HepG2 (cell line): ENCODE measurements around the gene MEF2B. TPM values are rescaled to one million over a fixed set of nuclear protein-coding genes. Genes with fewer than 3 reads are reported as not detected.

Source experiments
- HDAC6 ChIP-seq: fragments of 200-600 bp; sonication (generic); IDR thresholded peaks from 2 replicates; pipeline ENCODE4 v1.7.0; 2017; ENCODE audit warnings: mild to moderate bottlenecking, antibody characterized with exemption, low read length, low read depth
- MBD4 ChIP-seq: IDR thresholded peaks from 2 replicates; pipeline ENCODE4 v1.6.1; 2012; ENCODE audit warnings: low read length, inconsistent platforms, borderline replicate concordance
- SAFB2 ChIP-seq: sonication (generic); formaldehyde crosslinking; IDR thresholded peaks from 2 replicates; pipeline ENCODE4 v1.5.1; 2020; ENCODE audit warnings: missing genetic modification reagents, low read depth, mild to moderate bottlenecking, borderline replicate concordance
- SRSF9 ChIP-seq: fragments of 200-400 bp; formaldehyde crosslinking; IDR thresholded peaks from 2 replicates; pipeline ENCODE4 v1.6.1; 2018; ENCODE audit warnings: borderline replicate concordance, mild to moderate bottlenecking, low read depth, low read length; ENCODE audit not compliant: insufficient read depth, poor library complexity, severe bottlenecking
- TFDP2 ChIP-seq: sonication (generic); formaldehyde crosslinking; IDR thresholded peaks from 2 replicates; pipeline ENCODE4 v1.4.0; 2020; ENCODE audit warnings: missing genetic modification reagents
- ZNF251 ChIP-seq: sonication (generic); formaldehyde crosslinking; IDR thresholded peaks from 2 replicates; pipeline ENCODE4 v1.9.0; 2021; ENCODE audit warnings: mild to moderate bottlenecking, missing genetic modification reagents
- ZNF292 ChIP-seq: sonication (generic); formaldehyde crosslinking; IDR thresholded peaks from 2 replicates; pipeline ENCODE4 v1.8.1; 2022; ENCODE audit warnings: mild to moderate bottlenecking, low read depth, missing genetic modification reagents, borderline replicate concordance
- ZNF382 ChIP-seq: sonication (generic); formaldehyde crosslinking; IDR thresholded peaks from 2 replicates; pipeline ENCODE4 v1.5.0; 2020; ENCODE audit warnings: missing genetic modification reagents, mild to moderate bottlenecking, borderline replicate concordance
- polyA plus RNA-seq, 8 experiments: library from polyadenylated mRNA; depleted of rRNA in 3 of 8; stranded (reverse) in 7 of 8; unstranded in 1 of 8; fragments of >200 nt; fragmentation: Illumina TruSeq in 4 of 8; extraction: Trizol in 4 of 8; gene quantifications; 2 replicates each; pipeline versions ENCODE4 v1.2.1 to v1.2.3, GENCODE V29; 2011 to 2016; ENCODE audit warnings: low read depth in 4 of 8, missing spikeins in 1 of 8, mixed read lengths in 1 of 8; ENCODE audit not compliant: insufficient read depth in 1 of 8
- total RNA-seq, 5 experiments: library from RNA; depleted of rRNA; stranded (reverse); fragments of >200 nt; fragmentation: Illumina TruSeq; extraction: Trizol; gene quantifications; 2 replicates each; pipeline ENCODE4 v1.2.3, GENCODE V29; 2016; ENCODE audit warnings: low read depth in 1 of 5
- TF ChIP-seq, protein P1 (sequence below): sonication (generic); formaldehyde crosslinking; IDR thresholded peaks from 2 replicates; pipeline ENCODE4 v1.4.0; 2020; ENCODE audit warnings: missing genetic modification reagents
- TF ChIP-seq, protein P2 (sequence below): sonication (generic); formaldehyde crosslinking; IDR thresholded peaks from 2 replicates; pipeline ENCODE4 v1.8.0; 2022; ENCODE audit warnings: missing genetic modification reagents, mild to moderate bottlenecking, inconsistent platforms, borderline replicate concordance
- TF ChIP-seq, protein P3 (sequence below): sonication (generic); formaldehyde crosslinking; IDR thresholded peaks from 2 replicates; pipeline ENCODE4 v1.8.0; 2022; ENCODE audit warnings: missing genetic modification reagents, mild to moderate bottlenecking, moderate library complexity, borderline replicate concordance

The MEF2B gene
- total and polyA plus RNA-seq, 2 of the 13 experiments (the other 11 are each of a cell fraction or from before 2014, with no cell fraction given), result 1.2 to 1.7 TPM

- TF ChIP-seq, protein P1, sequence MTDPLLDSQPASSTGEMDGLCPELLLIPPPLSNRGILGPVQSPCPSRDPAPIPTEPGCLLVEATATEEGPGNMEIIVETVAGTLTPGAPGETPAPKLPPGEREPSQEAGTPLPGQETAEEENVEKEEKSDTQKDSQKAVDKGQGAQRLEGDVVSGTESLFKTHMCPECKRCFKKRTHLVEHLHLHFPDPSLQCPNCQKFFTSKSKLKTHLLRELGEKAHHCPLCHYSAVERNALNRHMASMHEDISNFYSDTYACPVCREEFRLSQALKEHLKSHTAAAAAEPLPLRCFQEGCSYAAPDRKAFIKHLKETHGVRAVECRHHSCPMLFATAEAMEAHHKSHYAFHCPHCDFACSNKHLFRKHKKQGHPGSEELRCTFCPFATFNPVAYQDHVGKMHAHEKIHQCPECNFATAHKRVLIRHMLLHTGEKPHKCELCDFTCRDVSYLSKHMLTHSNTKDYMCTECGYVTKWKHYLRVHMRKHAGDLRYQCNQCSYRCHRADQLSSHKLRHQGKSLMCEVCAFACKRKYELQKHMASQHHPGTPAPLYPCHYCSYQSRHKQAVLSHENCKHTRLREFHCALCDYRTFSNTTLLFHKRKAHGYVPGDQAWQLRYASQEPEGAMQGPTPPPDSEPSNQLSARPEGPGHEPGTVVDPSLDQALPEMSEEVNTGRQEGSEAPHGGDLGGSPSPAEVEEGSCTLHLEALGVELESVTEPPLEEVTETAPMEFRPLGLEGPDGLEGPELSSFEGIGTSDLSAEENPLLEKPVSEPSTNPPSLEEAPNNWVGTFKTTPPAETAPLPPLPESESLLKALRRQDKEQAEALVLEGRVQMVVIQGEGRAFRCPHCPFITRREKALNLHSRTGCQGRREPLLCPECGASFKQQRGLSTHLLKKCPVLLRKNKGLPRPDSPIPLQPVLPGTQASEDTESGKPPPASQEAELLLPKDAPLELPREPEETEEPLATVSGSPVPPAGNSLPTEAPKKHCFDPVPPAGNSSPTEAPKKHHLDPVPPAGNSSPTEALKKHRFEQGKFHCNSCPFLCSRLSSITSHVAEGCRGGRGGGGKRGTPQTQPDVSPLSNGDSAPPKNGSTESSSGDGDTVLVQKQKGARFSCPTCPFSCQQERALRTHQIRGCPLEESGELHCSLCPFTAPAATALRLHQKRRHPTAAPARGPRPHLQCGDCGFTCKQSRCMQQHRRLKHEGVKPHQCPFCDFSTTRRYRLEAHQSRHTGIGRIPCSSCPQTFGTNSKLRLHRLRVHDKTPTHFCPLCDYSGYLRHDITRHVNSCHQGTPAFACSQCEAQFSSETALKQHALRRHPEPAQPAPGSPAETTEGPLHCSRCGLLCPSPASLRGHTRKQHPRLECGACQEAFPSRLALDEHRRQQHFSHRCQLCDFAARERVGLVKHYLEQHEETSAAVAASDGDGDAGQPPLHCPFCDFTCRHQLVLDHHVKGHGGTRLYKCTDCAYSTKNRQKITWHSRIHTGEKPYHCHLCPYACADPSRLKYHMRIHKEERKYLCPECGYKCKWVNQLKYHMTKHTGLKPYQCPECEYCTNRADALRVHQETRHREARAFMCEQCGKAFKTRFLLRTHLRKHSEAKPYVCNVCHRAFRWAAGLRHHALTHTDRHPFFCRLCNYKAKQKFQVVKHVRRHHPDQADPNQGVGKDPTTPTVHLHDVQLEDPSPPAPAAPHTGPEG (CRISPR knock-in tag), result no peak
- TF ChIP-seq HDAC6, result no peak
- no peak for TF ChIP-seq MBD4
- TF ChIP-seq ZNF292 (CRISPR knock-in tag), result no peak
- peak; percentile 80 for TF ChIP-seq TFDP2 (CRISPR knock-in tag)
- TF ChIP-seq, protein P2, sequence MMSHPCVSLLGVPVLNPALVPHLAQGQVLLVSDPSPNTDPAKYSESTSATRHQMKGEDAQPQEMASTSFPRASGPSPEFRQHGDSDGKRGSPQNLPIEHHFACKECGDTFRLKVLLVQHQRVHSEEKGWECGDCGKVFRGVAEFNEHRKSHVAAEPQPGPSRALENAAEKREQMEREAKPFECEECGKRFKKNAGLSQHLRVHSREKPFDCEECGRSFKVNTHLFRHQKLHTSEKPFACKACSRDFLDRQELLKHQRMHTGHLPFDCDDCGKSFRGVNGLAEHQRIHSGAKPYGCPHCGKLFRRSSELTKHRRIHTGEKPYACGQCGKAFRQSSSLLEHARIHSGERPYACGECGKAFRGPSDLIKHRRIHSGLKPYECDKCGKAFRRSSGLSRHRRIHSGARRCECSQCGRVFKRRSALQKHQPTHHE (CRISPR knock-in tag), result no peak
- TF ChIP-seq SAFB2 (CRISPR knock-in tag), result no peak; the same call in 1 of the 2 replicates
- no peak for TF ChIP-seq ZNF251 (CRISPR knock-in tag)
- TF ChIP-seq SRSF9, result no peak
- TF ChIP-seq, protein P3, sequence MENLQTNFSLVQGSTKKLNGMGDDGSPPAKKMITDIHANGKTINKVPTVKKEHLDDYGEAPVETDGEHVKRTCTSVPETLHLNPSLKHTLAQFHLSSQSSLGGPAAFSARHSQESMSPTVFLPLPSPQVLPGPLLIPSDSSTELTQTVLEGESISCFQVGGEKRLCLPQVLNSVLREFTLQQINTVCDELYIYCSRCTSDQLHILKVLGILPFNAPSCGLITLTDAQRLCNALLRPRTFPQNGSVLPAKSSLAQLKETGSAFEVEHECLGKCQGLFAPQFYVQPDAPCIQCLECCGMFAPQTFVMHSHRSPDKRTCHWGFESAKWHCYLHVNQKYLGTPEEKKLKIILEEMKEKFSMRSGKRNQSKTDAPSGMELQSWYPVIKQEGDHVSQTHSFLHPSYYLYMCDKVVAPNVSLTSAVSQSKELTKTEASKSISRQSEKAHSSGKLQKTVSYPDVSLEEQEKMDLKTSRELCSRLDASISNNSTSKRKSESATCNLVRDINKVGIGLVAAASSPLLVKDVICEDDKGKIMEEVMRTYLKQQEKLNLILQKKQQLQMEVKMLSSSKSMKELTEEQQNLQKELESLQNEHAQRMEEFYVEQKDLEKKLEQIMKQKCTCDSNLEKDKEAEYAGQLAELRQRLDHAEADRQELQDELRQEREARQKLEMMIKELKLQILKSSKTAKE (CRISPR knock-in tag), result no peak
- no peak for TF ChIP-seq ZNF382 (CRISPR knock-in tag)
These were observed 33.2 kb upstream of the MEF2B start, which contains the start of gene NR2C2AP (continued) for GRCh38 chr19:19203012-19203856.
